ENCODE results near the gene TACC2.

Gene TACC2

GRCh38 chr10:122115874-122116273 is 126.9 kb downstream of the TACC2 start:
- TF ChIP-seq POLR2AphosphoS5 (IDR thresholded peaks at IDR 0.05; ENCODE audit: low read depth, low read length): no peak
- no peak for TF ChIP-seq TAF1 (IDR thresholded peaks at IDR 0.05; ENCODE audit: borderline replicate concordance, insufficient read depth, low read length)
- TF ChIP-seq SIN3A (IDR thresholded peaks at IDR 0.05; ENCODE audit: borderline replicate concordance, insufficient read depth, low read length): no peak
- no peak for TF ChIP-seq FOXP2 (optimal IDR thresholded peaks at IDR 0.05; ENCODE audit: borderline replicate concordance, extremely low read depth, extremely low read length, insufficient read depth)
- TF ChIP-seq, protein P1, sequence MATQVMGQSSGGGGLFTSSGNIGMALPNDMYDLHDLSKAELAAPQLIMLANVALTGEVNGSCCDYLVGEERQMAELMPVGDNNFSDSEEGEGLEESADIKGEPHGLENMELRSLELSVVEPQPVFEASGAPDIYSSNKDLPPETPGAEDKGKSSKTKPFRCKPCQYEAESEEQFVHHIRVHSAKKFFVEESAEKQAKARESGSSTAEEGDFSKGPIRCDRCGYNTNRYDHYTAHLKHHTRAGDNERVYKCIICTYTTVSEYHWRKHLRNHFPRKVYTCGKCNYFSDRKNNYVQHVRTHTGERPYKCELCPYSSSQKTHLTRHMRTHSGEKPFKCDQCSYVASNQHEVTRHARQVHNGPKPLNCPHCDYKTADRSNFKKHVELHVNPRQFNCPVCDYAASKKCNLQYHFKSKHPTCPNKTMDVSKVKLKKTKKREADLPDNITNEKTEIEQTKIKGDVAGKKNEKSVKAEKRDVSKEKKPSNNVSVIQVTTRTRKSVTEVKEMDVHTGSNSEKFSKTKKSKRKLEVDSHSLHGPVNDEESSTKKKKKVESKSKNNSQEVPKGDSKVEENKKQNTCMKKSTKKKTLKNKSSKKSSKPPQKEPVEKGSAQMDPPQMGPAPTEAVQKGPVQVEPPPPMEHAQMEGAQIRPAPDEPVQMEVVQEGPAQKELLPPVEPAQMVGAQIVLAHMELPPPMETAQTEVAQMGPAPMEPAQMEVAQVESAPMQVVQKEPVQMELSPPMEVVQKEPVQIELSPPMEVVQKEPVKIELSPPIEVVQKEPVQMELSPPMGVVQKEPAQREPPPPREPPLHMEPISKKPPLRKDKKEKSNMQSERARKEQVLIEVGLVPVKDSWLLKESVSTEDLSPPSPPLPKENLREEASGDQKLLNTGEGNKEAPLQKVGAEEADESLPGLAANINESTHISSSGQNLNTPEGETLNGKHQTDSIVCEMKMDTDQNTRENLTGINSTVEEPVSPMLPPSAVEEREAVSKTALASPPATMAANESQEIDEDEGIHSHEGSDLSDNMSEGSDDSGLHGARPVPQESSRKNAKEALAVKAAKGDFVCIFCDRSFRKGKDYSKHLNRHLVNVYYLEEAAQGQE (IDR thresholded peaks at IDR 0.05; ENCODE audit: insufficient read depth in 1 of 2, low read depth in 2 of 2, low read length in 2 of 2): no peak

- TF ChIP-seq POLR2AphosphoS5 (IDR thresholded peaks at IDR 0.05; ENCODE audit: low read depth, low read length): no peak
- TF ChIP-seq SIN3A (IDR thresholded peaks at IDR 0.05; ENCODE audit: borderline replicate concordance, insufficient read depth, low read length): no peak
Measured at GRCh38 chr10:122116331-122116730, 127.4 kb downstream of the TACC2 start.

DNA sequence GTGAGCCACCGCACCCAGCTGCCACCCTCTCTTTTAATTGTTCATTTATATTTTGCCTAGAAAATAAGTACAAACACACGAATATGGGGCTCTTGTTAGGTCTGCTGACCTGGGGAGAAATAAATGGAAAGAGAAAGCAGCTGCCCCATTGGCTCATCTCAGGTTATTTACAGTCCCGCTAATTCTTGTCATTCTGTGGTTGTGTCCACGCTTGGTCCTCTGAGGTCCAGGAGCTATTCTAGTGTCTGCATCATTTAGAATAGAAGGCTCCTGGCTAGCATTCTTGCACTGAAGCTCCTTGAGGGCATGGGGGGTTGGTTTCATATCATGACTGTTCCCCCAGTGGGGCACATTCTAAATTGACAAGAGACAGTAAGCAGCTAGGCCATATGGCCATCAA is 128.5 kb downstream of the TACC2 start:
- no peak for TF ChIP-seq SIN3A (IDR thresholded peaks at IDR 0.05; ENCODE audit: borderline replicate concordance, insufficient read depth, low read length)
- TF ChIP-seq POLR2AphosphoS5 (IDR thresholded peaks at IDR 0.05; ENCODE audit: low read depth, low read length): no peak
- TF ChIP-seq, protein P1 (IDR thresholded peaks at IDR 0.05; ENCODE audit: insufficient read depth in 1 of 2, low read depth in 2 of 2, low read length in 2 of 2): no peak
- no peak for TF ChIP-seq FOXP2 (optimal IDR thresholded peaks at IDR 0.05; ENCODE audit: borderline replicate concordance, extremely low read depth, extremely low read length, insufficient read depth)
- TF ChIP-seq TAF1 (IDR thresholded peaks at IDR 0.05; ENCODE audit: borderline replicate concordance, insufficient read depth, low read length): no peak

- TF ChIP-seq TAF1 (IDR thresholded peaks at IDR 0.05; ENCODE audit: borderline replicate concordance, insufficient read depth, low read length) (no peak), FOXP2 (optimal IDR thresholded peaks at IDR 0.05; ENCODE audit: borderline replicate concordance, extremely low read depth, extremely low read length, insufficient read depth) (no peak), SIN3A (IDR thresholded peaks at IDR 0.05; ENCODE audit: borderline replicate concordance, insufficient read depth, low read length) (no peak), POLR2AphosphoS5 (IDR thresholded peaks at IDR 0.05; ENCODE audit: low read depth, low read length) (no peak)
- TF ChIP-seq, protein P1 (IDR thresholded peaks at IDR 0.05; ENCODE audit: insufficient read depth in 1 of 2, low read depth in 2 of 2, low read length in 2 of 2): no peak
Measured at GRCh38 chr10:122120008-122120744, 131.2 kb downstream of the TACC2 start.

DNA sequence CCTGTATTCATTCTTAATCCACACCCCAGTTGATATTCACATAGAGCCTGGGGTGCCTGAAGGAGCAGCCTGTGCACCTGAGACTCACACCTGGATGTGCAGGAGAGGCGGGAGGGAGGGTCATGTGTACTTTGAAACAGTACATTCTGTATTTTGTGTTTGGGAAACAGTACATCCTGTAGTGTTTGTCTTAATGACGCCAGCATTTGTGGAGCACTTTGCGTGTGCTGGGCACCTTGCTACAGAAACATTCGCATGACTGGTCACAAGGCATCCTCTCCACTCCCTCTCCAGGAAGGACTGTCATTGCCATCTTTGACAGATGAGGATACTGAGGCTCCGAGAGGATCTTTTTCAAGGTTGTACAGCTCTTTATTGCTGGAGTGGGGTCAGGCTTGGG is 132.1 kb downstream of the TACC2 start:
- TF ChIP-seq POLR2AphosphoS5 (IDR thresholded peaks at IDR 0.05; ENCODE audit: low read depth, low read length) (no peak), FOXP2 (optimal IDR thresholded peaks at IDR 0.05; ENCODE audit: borderline replicate concordance, extremely low read depth, extremely low read length, insufficient read depth) (no peak), SIN3A (IDR thresholded peaks at IDR 0.05; ENCODE audit: borderline replicate concordance, insufficient read depth, low read length) (no peak), TAF1 (IDR thresholded peaks at IDR 0.05; ENCODE audit: borderline replicate concordance, insufficient read depth, low read length) (no peak)
- TF ChIP-seq, protein P1 (IDR thresholded peaks at IDR 0.05; ENCODE audit: insufficient read depth in 1 of 2, low read depth in 2 of 2, low read length in 2 of 2): no peak

Measured in PFSK-1 (cell line).